Liver (tissue), 9 donors: Measurements from ENCODE around the gene SPR. TPM values are rescaled to one million over a fixed set of nuclear protein-coding genes. Genes with fewer than 3 reads are reported as not detected.

Experiments used
- DNase-seq: peaks from one replicate; pipeline ENCODE4 v3.0.0-alpha.2; 2017; ENCODE audit warnings: low spot score
- H3K27ac ChIP-seq, 2 donors: one replicate each; pipeline ENCODE4 v1.7.0; 2013; ENCODE audit warnings: inconsistent platforms in 2 of 2, low read length in 2 of 2, control low read depth in 1 of 2, low read depth in 1 of 2, mild to moderate bottlenecking in 1 of 2
- H3K27me3 ChIP-seq, 4 donors: one replicate each; pipeline versions ENCODE4 v1.6.1 to v1.7.0; 2013; ENCODE audit warnings: low read length in 3 of 4, inconsistent platforms in 1 of 4, mild to moderate bottlenecking in 1 of 4, moderate library complexity in 1 of 4; ENCODE audit not compliant: control insufficient read depth in 4 of 4, insufficient read depth in 4 of 4
- H3K36me3 ChIP-seq, 4 donors: one replicate each; pipeline versions ENCODE4 v1.6.1 to v1.7.0; 2013; ENCODE audit warnings: low read length in 3 of 4, mild to moderate bottlenecking in 3 of 4, low read depth in 1 of 4, moderate library complexity in 1 of 4; ENCODE audit not compliant: control insufficient read depth in 4 of 4, insufficient read depth in 3 of 4
- H3K4me1 ChIP-seq, 4 donors: one replicate each; pipeline versions ENCODE4 v1.6.1 to v1.7.0; 2013; ENCODE audit warnings: low read length in 3 of 4, mild to moderate bottlenecking in 3 of 4, moderate library complexity in 1 of 4; ENCODE audit not compliant: control insufficient read depth in 4 of 4, insufficient read depth in 4 of 4
- H3K4me3 ChIP-seq, 3 donors: one replicate each; pipeline versions ENCODE4 v1.6.1 to v1.7.0; 2013; ENCODE audit warnings: low read length in 3 of 3, control low read depth in 1 of 3, low read depth in 1 of 3, mild to moderate bottlenecking in 1 of 3
- H3K9ac ChIP-seq, 2 donors: one replicate each; pipeline ENCODE4 v1.7.0; 2013; ENCODE audit warnings: low read length in 2 of 2, mild to moderate bottlenecking in 2 of 2, moderate library complexity in 2 of 2, control low read depth in 1 of 2, low read depth in 1 of 2
- H3K9me3 ChIP-seq, 4 donors: one replicate each; pipeline versions ENCODE4 v1.6.1 to v1.7.0; 2013; ENCODE audit warnings: low read length in 3 of 4; ENCODE audit not compliant: control insufficient read depth in 4 of 4
- CTCF ChIP-seq: fragments of 150-350 bp; IDR thresholded peaks from 2 replicates; pipeline ENCODE4 v1.5.1; 2017; ENCODE audit warnings: improper control_type of control experiment, low read depth, low read length; ENCODE audit not compliant: missing input control
- EGR1 ChIP-seq, 2 donors: IDR thresholded peaks; 2 replicates each; pipeline ENCODE4 v1.6.1; 2016 to 2018; ENCODE audit warnings: antibody characterized with exemption in 2 of 2, low read depth in 2 of 2
- FOXA1 ChIP-seq: IDR thresholded peaks from 2 replicates; pipeline ENCODE4 v1.6.1; 2016; ENCODE audit warnings: antibody characterized with exemption
- FOXA2 ChIP-seq: IDR thresholded peaks from 2 replicates; pipeline ENCODE4 v1.6.1; 2016; ENCODE audit warnings: antibody characterized with exemption
- GABPA ChIP-seq, 2 donors: IDR thresholded peaks in 1 of 2; conservative IDR thresholded peaks in 1 of 2; 2 replicates each; pipeline ENCODE4 v1.6.1; 2016; ENCODE audit warnings: antibody characterized with exemption in 2 of 2, mild to moderate bottlenecking in 1 of 2, moderate library complexity in 1 of 2
- HNF4A ChIP-seq, 2 donors: conservative IDR thresholded peaks; 2 replicates each; pipeline ENCODE4 v1.6.1; 2016; ENCODE audit warnings: antibody characterized with exemption in 2 of 2, mild to moderate bottlenecking in 2 of 2
- HNF4G ChIP-seq: IDR thresholded peaks from 2 replicates; pipeline ENCODE4 v1.6.1; 2016; ENCODE audit warnings: antibody characterized with exemption
- JUND ChIP-seq, 2 donors: IDR thresholded peaks; 2 replicates each; pipeline ENCODE4 v1.6.1; 2016; ENCODE audit warnings: antibody characterized with exemption in 2 of 2
- NR2F2 ChIP-seq: IDR thresholded peaks from 2 replicates; pipeline ENCODE4 v1.6.1; 2016; ENCODE audit warnings: antibody characterized with exemption
- REST ChIP-seq: IDR thresholded peaks from 2 replicates; pipeline ENCODE4 v1.6.1; 2016; ENCODE audit warnings: antibody characterized with exemption, mild to moderate bottlenecking
- RXRA ChIP-seq, 2 donors: IDR thresholded peaks; 2 replicates each; pipeline ENCODE4 v1.6.1; 2017 to 2018; ENCODE audit warnings: antibody characterized with exemption in 2 of 2, mild to moderate bottlenecking in 1 of 2
- SP1 ChIP-seq: IDR thresholded peaks from 2 replicates; pipeline ENCODE4 v1.6.1; 2018; ENCODE audit warnings: antibody characterized with exemption, mild to moderate bottlenecking
- TAF1 ChIP-seq: conservative IDR thresholded peaks from 2 replicates; pipeline ENCODE4 v1.6.1; 2016; ENCODE audit warnings: antibody characterized with exemption, mild to moderate bottlenecking
- WGBS: extraction: QIAGEN DNeasy Blood & Tissue Kit; methylation state at CpG from one replicate; pipeline ENCODE4 v1.1.7; 2013; 5-methylcytosine and 5-hydroxymethylcytosine counted together
- polyA plus RNA-seq, 2 donors: library from polyadenylated mRNA; stranded (reverse) in 1 of 2; unstranded in 1 of 2; fragments of 200-250 nt in 1 of 2; fragments of >200 nt in 1 of 2; fragmentation: Nextera tagmentation in 1 of 2; extraction: Ambion mirVana in 1 of 2; gene quantifications; one replicate each; pipeline versions ENCODE4 v1.2.1 to v1.2.3, GENCODE V29; 2013 to 2015
- total RNA-seq, 2 donors: library from RNA; depleted of rRNA; stranded (reverse); fragments of >200 nt; gene quantifications; one replicate each; pipeline ENCODE4 v1.2.3, GENCODE V29; 2014
- TF ChIP-seq, protein P1 (sequence below): IDR thresholded peaks from 2 replicates; pipeline ENCODE4 v1.6.1; 2016; ENCODE audit warnings: antibody characterized with exemption
- TF ChIP-seq, protein P2 (sequence below): IDR thresholded peaks from 2 replicates; pipeline ENCODE4 v1.6.1; 2016; ENCODE audit warnings: antibody characterized with exemption
- donor health status: healthy.
- donor health status: healthy.
- donor health status: healthy.
- donor health status: healthy.
- donor health status: healthy.

SPR gene
- total and polyA plus RNA-seq, 4 donors = 13.6 to 60.8 (median 53.1) TPM

- no peak overlapping the region for H3K27ac ChIP-seq
- H3K4me1 ChIP-seq = no peaks in the 10 kb centered on the region
- no peaks in the 10 kb centered on the region for H3K9me3 ChIP-seq
- peaks cover 0 to 4% (median 3%) of the 10 kb centered on the region in 4 donors for H3K27me3 ChIP-seq
- 95% methylated on average over 4 of the region's 4 CpGs for WGBS
- no peak overlapping the region for H3K4me3 ChIP-seq
- DNase-seq = no peak
- no peaks in the 10 kb centered on the region for H3K36me3 ChIP-seq
- no peak overlapping the region for H3K9ac ChIP-seq
- TF ChIP-seq, protein P1, sequence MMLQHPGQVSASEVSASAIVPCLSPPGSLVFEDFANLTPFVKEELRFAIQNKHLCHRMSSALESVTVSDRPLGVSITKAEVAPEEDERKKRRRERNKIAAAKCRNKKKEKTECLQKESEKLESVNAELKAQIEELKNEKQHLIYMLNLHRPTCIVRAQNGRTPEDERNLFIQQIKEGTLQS = no peak
- TF ChIP-seq, protein P2, sequence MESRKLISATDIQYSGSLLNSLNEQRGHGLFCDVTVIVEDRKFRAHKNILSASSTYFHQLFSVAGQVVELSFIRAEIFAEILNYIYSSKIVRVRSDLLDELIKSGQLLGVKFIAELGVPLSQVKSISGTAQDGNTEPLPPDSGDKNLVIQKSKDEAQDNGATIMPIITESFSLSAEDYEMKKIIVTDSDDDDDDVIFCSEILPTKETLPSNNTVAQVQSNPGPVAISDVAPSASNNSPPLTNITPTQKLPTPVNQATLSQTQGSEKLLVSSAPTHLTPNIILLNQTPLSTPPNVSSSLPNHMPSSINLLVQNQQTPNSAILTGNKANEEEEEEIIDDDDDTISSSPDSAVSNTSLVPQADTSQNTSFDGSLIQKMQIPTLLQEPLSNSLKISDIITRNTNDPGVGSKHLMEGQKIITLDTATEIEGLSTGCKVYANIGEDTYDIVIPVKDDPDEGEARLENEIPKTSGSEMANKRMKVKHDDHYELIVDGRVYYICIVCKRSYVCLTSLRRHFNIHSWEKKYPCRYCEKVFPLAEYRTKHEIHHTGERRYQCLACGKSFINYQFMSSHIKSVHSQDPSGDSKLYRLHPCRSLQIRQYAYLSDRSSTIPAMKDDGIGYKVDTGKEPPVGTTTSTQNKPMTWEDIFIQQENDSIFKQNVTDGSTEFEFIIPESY = no peak
- TF ChIP-seq FOXA1 (no peak), GABPA (IDR thresholded peaks at IDR 0.05 in 1 of 2, conservative IDR thresholded peaks at IDR 0.05 in 1 of 2) (no peak), TAF1 (no peak), JUND (IDR thresholded peaks at IDR 0.05) (no peak), HNF4G (no peak), CTCF (no peak)
Measured at GRCh38 chr2:72932805-72933204, 45.6 kb downstream of the SPR start.

DNA sequence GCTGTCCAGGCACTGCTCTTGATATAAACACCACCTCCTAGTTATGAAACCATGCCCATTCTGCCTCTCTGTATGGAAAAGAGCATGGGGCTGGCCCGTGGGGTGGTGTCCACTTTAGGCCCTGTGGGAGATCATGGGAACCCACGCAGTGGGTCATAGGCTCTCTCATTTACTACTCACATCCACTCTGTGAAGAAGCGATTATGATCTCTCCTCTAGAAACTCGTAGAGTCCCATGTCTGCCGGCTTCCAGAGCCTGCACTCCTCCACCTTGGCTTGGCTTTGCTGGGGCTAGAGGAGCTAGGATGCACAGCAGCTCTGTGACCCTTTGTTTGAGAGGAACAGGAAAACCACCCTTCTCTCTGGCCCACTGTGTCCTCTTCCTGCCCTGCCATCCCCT, 46.0 kb downstream of the SPR start:
- WGBS = 92% methylated on average over 5 of the region's 5 CpGs
- Histone ChIP-seq H3K9me3 (no peaks in the 10 kb centered on the region), H3K27ac (no peak overlapping the region), H3K4me1 (no peaks in the 10 kb centered on the region), H3K27me3 (peaks cover 0 to 3% (median 3%) of the 10 kb centered on the region in 4 donors), H3K36me3 (no peaks in the 10 kb centered on the region), H3K4me3 (no peak overlapping the region), H3K9ac (no peak overlapping the region)
- no peak for DNase-seq
- no peak for TF ChIP-seq SP1
- TF ChIP-seq HNF4A (conservative IDR thresholded peaks at IDR 0.05) = no peak
- no peak for TF ChIP-seq FOXA2
- TF ChIP-seq RXRA (IDR thresholded peaks at IDR 0.05) = no peak
- TF ChIP-seq, protein P1 = no peak
- TF ChIP-seq EGR1 (IDR thresholded peaks at IDR 0.05; ENCODE audit: low read depth in 2 of 2) = no peak
- no peak for TF ChIP-seq FOXA1
- TF ChIP-seq GABPA (IDR thresholded peaks at IDR 0.05 in 1 of 2, conservative IDR thresholded peaks at IDR 0.05 in 1 of 2) = no peak
- TF ChIP-seq NR2F2 = no peak
- TF ChIP-seq, protein P2 = no peak
- no peak for TF ChIP-seq TAF1
- TF ChIP-seq REST = no peak
- no peak for TF ChIP-seq HNF4G
- no peak for TF ChIP-seq JUND (IDR thresholded peaks at IDR 0.05)
